AG04449 (cell line): Measurements from ENCODE around the gene NUBP1.

Experiments used
- CTCF ChIA-PET: fragments of 350-600 bp; formaldehyde crosslinking; extraction: SDS; loops from one replicate; lab custom pipeline; 2021; ENCODE audit warnings: antibody characterized with exemption; lab: Yijun Ruan, JAX
- POLR2A ChIA-PET: fragments of 400-600, 350-600 bp; formaldehyde crosslinking; extraction: SDS; loops from one replicate; lab custom pipeline; 2020; ENCODE audit warnings: antibody characterized with exemption, inconsistent platforms; lab: Yijun Ruan, JAX
- DNase-seq: peaks from one replicate; pipeline ENCODE4 v3.0.0-alpha.2; 2010; ENCODE audit warnings: low read depth, low spot score
- H3K4me3 ChIP-seq: 2 replicates; pipeline ENCODE4 v1.5.1; 2011; ENCODE audit warnings: low read depth, mild to moderate bottlenecking, control low read depth, low read length
- CTCF ChIP-seq: IDR thresholded peaks from one replicate; pipeline ENCODE4 v1.5.1; 2011; ENCODE audit warnings: mild to moderate bottlenecking, moderate library complexity, low read length, control low read depth, inconsistent platforms; ENCODE audit not compliant: insufficient read depth; ENCODE audit errors: missing control alignments

The NUBP1 gene

GRCh38 chr16:10808218-10808617, 64.6 kb downstream of the NUBP1 start:
- no peak for DNase-seq
- no peak for TF ChIP-seq CTCF
- ChIA-PET CTCF (no interaction called here), POLR2A (no interaction called here)
- H3K4me3 ChIP-seq, result no peak overlapping the region

GRCh38 chr16:10808850-10809249, 65.2 kb downstream of the NUBP1 start:
- ChIA-PET POLR2A (no interaction called here), CTCF (no interaction called here)
- TF ChIP-seq CTCF, result no peak
- H3K4me3 ChIP-seq, result no peak overlapping the region
- DNase-seq, result no peak

- H3K4me3 ChIP-seq, result no peak overlapping the region
- CTCF ChIA-PET, result no interaction called here
- no peak for TF ChIP-seq CTCF
- no peak for DNase-seq
- POLR2A ChIA-PET, result no interaction called here
Observed at GRCh38 chr16:10809706-10810105, 66.1 kb downstream of the NUBP1 start.

DNA sequence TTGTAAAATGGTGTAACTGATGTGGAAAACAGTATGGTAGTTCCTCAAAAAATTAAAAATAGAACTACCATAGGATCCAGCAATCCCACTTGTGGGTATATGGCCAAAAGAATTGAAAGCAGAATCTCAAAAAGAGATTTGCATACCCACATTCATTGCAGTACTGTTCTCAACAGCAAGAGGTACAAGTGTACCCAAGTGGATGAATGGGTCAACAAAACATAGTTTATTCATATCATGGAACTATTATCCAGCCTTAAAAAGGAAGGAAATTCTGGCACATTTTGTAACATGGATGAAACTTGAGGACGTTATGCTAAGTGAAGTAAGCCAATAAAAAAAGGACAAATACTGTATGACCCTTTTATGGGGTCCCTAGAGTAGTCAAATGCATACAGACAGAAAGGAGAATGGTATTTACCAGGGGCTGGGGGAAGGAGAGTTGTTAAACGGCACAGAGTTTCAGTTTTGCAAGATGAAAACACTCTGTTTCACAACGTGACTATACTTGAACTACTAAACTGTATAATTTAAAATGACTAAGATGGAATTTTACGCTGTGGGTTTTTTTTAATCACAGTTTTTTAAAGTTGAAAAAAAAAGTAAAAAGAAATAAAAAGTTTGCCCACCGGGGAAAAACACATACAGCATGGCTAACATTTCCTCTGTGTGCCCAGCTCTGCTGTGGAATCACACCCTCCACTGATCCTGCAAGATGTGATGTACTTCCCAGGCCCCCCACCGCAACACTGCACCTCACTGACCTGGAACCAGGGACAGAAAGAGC, 68.9 kb downstream of the NUBP1 start:
- DNase-seq, result no peak
- ChIA-PET POLR2A (no interaction called here), CTCF (no interaction called here)
- no peak for TF ChIP-seq CTCF
- H3K4me3 ChIP-seq, result no peak overlapping the region

GRCh38 chr16:10813099-10813455, 69.4 kb downstream of the NUBP1 start:
- POLR2A ChIA-PET, result no interaction called here
- H3K4me3 ChIP-seq, result no peak overlapping the region
- CTCF ChIA-PET, result no interaction called here
- no peak for TF ChIP-seq CTCF
- DNase-seq, result no peak

GRCh38 chr16:10817514-10817913, 73.9 kb downstream of the NUBP1 start:
- CTCF ChIA-PET, result no interaction called here
- no peak for DNase-seq
- POLR2A ChIA-PET, result no interaction called here
- TF ChIP-seq CTCF, result no peak
- no peak overlapping the region for H3K4me3 ChIP-seq
